ENCODE results near the gene CAMSAP1.
"Not testable (repeated sequence)": the region's sequence is repeated elsewhere in the genome, so short reads cannot be mapped to it uniquely, and the experiment has no call there.

The CAMSAP1 gene

DNA sequence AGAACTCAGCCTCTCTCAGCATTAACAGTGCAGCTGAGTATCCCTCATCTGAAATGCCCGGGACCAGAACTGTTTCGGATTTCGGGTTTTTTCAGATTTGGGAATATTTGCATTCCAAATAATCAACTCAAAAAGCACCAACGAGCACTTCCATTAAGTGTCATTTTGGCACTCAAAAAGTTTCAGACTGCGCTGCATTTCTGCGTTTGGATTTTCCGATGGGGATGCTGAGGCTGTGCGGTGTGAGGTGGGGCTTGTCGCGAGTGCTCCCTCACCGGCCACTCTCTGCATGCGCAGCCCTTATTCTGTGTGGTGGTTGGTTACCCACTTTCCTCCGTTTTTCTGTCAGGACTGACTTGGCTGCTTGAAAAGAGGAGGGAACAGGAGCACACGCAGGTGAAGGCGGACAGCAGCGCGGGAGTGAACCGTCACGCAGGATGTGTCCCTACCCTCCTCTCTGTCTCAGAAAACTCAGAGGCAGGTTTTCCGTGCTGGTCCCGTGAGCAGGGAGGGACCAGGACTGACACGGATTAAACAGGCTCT, 45.4 kb upstream of the CAMSAP1 start:
- no peak for DNase-seq
- TF ChIP-seq EZH2 (IDR thresholded peaks at IDR 0.05; ENCODE audit: borderline replicate concordance, low read depth, low read length, severe bottlenecking) (no peak), CTCF (IDR thresholded peaks at IDR 0.05; ENCODE audit: borderline replicate concordance, extremely low read depth, low read length, poor library complexity, severe bottlenecking) (no peak)
- no peak overlapping the region for H3K4me3 ChIP-seq (ENCODE audit: low read depth in 1 of 2, low read length in 2 of 2)
- no peak overlapping the region for H3K9ac ChIP-seq (ENCODE audit: low read depth, low read length)
- H2AFZ ChIP-seq (ENCODE audit: low read depth, low read length): no peak overlapping the region
- peaks cover 37% of the 10 kb centered on the region for H3K36me3 ChIP-seq (ENCODE audit: insufficient read depth, low read length)
- no peak overlapping the region for H3K27ac ChIP-seq (ENCODE audit: low read length)
- no peaks in the 10 kb centered on the region for H3K4me1 ChIP-seq (ENCODE audit: insufficient read depth, low read length)
- H3K79me2 ChIP-seq (ENCODE audit: insufficient read depth, low read length): peaks cover 20% of the 10 kb centered on the region; the same call in 1 of the 2 replicates
- no peak for ATAC-seq (ENCODE audit: insufficient read depth, low read depth)
- no peak overlapping the region for H3K4me2 ChIP-seq (ENCODE audit: insufficient read depth, low read length)
- H3K9me3 ChIP-seq (ENCODE audit: insufficient read depth, low read length, severe bottlenecking): no peaks in the 10 kb centered on the region
- H3K27me3 ChIP-seq (ENCODE audit: insufficient read depth, low read length, poor library complexity): no peaks in the 10 kb centered on the region
- H4K20me1 ChIP-seq (ENCODE audit: insufficient read depth, low read length): peaks cover 40% of the 10 kb centered on the region

GRCh38 chr9:135951889-135952663, 44.7 kb upstream of the CAMSAP1 start:
- Histone ChIP-seq H3K27me3 (ENCODE audit: insufficient read depth, low read length, poor library complexity) (no peaks in the 10 kb centered on the region), H3K9ac (ENCODE audit: low read depth, low read length) (no peak overlapping the region), H3K9me3 (ENCODE audit: insufficient read depth, low read length, severe bottlenecking) (no peaks in the 10 kb centered on the region), H3K27ac (ENCODE audit: low read length) (no peak overlapping the region), H3K4me2 (ENCODE audit: insufficient read depth, low read length) (no peak overlapping the region), H3K79me2 (ENCODE audit: insufficient read depth, low read length) (peaks cover 14% of the 10 kb centered on the region; the same call in 1 of the 2 replicates), H3K36me3 (ENCODE audit: insufficient read depth, low read length) (peaks cover 41% of the 10 kb centered on the region), H3K4me3 (ENCODE audit: low read depth in 1 of 2, low read length in 2 of 2) (no peak overlapping the region), H4K20me1 (ENCODE audit: insufficient read depth, low read length) (peaks cover 36% of the 10 kb centered on the region), H3K4me1 (ENCODE audit: insufficient read depth, low read length) (no peaks in the 10 kb centered on the region), H2AFZ (ENCODE audit: low read depth, low read length) (no peak overlapping the region)
- DNase-seq (no peak), ATAC-seq (ENCODE audit: insufficient read depth, low read depth) (no peak)
- no peak for TF ChIP-seq CTCF (IDR thresholded peaks at IDR 0.05; ENCODE audit: borderline replicate concordance, extremely low read depth, low read length, poor library complexity, severe bottlenecking)
- no peak for TF ChIP-seq EZH2 (IDR thresholded peaks at IDR 0.05; ENCODE audit: borderline replicate concordance, low read depth, low read length, severe bottlenecking)

DNA sequence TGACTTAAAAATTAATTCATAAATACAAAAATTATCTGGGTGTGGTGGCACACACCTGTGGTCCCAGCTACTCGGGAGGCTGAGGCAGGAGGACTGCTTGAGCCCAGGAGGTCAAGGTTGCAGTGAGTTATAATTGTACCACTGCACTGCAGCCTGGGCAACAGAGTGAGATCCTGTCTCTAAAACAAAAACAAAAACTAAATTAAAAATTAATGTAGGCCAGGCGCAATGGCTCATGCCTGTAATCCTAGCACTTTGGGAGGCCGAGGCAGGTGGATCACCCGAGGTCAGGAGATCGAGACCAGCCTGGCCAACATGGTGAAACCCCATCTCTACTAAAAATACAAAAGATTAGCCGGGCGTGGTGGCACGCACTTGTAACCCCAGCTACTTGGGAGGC, 44.0 kb upstream of the CAMSAP1 start:
- H3K4me2 ChIP-seq (ENCODE audit: insufficient read depth, low read length); H3K4me3 ChIP-seq (ENCODE audit: low read depth in 1 of 2, low read length in 2 of 2); H3K27me3 ChIP-seq (ENCODE audit: insufficient read depth, low read length, poor library complexity); H3K9me3 ChIP-seq (ENCODE audit: insufficient read depth, low read length, severe bottlenecking); H3K27ac ChIP-seq (ENCODE audit: low read length); ATAC-seq (ENCODE audit: insufficient read depth, low read depth); H3K9ac ChIP-seq (ENCODE audit: low read depth, low read length); H2AFZ ChIP-seq (ENCODE audit: low read depth, low read length); H3K4me1 ChIP-seq (ENCODE audit: insufficient read depth, low read length); H3K79me2 ChIP-seq (ENCODE audit: insufficient read depth, low read length); DNase-seq: not testable (repeated sequence)
- peaks cover 35% of the 10 kb centered on the region for H4K20me1 ChIP-seq (ENCODE audit: insufficient read depth, low read length)
- H3K36me3 ChIP-seq (ENCODE audit: insufficient read depth, low read length): peaks cover 49% of the 10 kb centered on the region

GRCh38 chr9:135950841-135951240, 43.5 kb upstream of the CAMSAP1 start:
- not testable (repeated sequence) for H2AFZ ChIP-seq (ENCODE audit: low read depth, low read length); DNase-seq; H3K9me3 ChIP-seq (ENCODE audit: insufficient read depth, low read length, severe bottlenecking); H3K79me2 ChIP-seq (ENCODE audit: insufficient read depth, low read length); H3K4me1 ChIP-seq (ENCODE audit: insufficient read depth, low read length); ATAC-seq (ENCODE audit: insufficient read depth, low read depth); H3K27me3 ChIP-seq (ENCODE audit: insufficient read depth, low read length, poor library complexity); H3K9ac ChIP-seq (ENCODE audit: low read depth, low read length); H3K27ac ChIP-seq (ENCODE audit: low read length); H3K4me3 ChIP-seq (ENCODE audit: low read depth in 1 of 2, low read length in 2 of 2); H3K4me2 ChIP-seq (ENCODE audit: insufficient read depth, low read length)
- peaks cover 53% of the 10 kb centered on the region for H3K36me3 ChIP-seq (ENCODE audit: insufficient read depth, low read length)
- peaks cover 31% of the 10 kb centered on the region for H4K20me1 ChIP-seq (ENCODE audit: insufficient read depth, low read length)
